Vagina (tissue), 2 donors: ENCODE results near the gene CRTC1. TPM values are rescaled to one million over a fixed set of nuclear protein-coding genes. Genes with fewer than 3 reads are reported as not detected.

ENCODE experiments used
- DNase-seq, 2 donors: peaks; one replicate each; pipeline ENCODE4 v3.0.0-alpha.2; 2017; ENCODE audit errors: extremely low spot score in 2 of 2
- H3K27ac ChIP-seq: fragments of 200-600 bp; sonication (generic); one replicate; pipeline ENCODE4 v1.5.1; 2019
- H3K27me3 ChIP-seq: fragments of 200-600 bp; sonication (generic); one replicate; pipeline ENCODE4 v1.5.1; 2019
- H3K36me3 ChIP-seq, 2 donors: fragments of 200-600 bp; sonication (generic); one replicate each; pipeline ENCODE4 v1.5.1; 2017 to 2019
- H3K4me1 ChIP-seq: fragments of 200-600 bp; sonication (generic); one replicate; pipeline ENCODE4 v1.5.1; 2019
- H3K4me3 ChIP-seq, 2 donors: fragments of 200-600 bp; sonication (generic); 1 replicate in 1 of 2; 2 replicates in 1 of 2; pipeline ENCODE4 v1.5.1; 2016 to 2019
- H3K9me3 ChIP-seq: fragments of 200-600 bp; sonication (generic); one replicate; pipeline ENCODE4 v1.5.1; 2019
- CTCF ChIP-seq, 3 experiments: fragments of 450-650 bp in 2 of 3; fragments of 200-600 bp in 1 of 3; sonication (generic) in 1 of 3; IDR thresholded peaks; one replicate each; pipeline ENCODE4 v1.5.1; 2017 to 2019; ENCODE audit warnings: antibody characterized with exemption in 3 of 3, mild to moderate bottlenecking in 2 of 3, moderate library complexity in 2 of 3
- POLR2A ChIP-seq, 2 donors: fragments of 450-650 bp; IDR thresholded peaks; one replicate each; pipeline ENCODE4 v1.6.1; 2017; ENCODE audit warnings: antibody characterized with exemption in 2 of 2, mild to moderate bottlenecking in 2 of 2, moderate library complexity in 2 of 2
- POLR2AphosphoS5 ChIP-seq, 2 donors: sonication (generic); formaldehyde crosslinking; IDR thresholded peaks; one replicate each; pipeline ENCODE4 v1.9.0; 2017; ENCODE audit warnings: antibody characterized with exemption in 2 of 2, mild to moderate bottlenecking in 2 of 2, low read depth in 1 of 2; ENCODE audit not compliant: insufficient read depth in 1 of 2
- intact Hi-C: fragments of 100-400 bp; cut with DNase I; formaldehyde crosslinking; loops from one replicate; pipeline ENCODE4 v1.15.1; 2023
- total RNA-seq: library from RNA; depleted of rRNA; stranded (reverse); fragments of >200 nt; gene quantifications from one replicate; pipeline ENCODE4 v1.2.3, GENCODE V29; 2016

CRTC1 gene
- total RNA-seq, 1 donor from 2014 or later: 7.4 TPM

- H3K4me3 ChIP-seq: peak overlapping the region in 1 of 2 donors; percentile 64
- intact Hi-C loops: loop anchor here (10.0 kb wide), 1 partner anchor 160 kb away; no protein-coding TSS in a partner anchor
- H3K9me3 ChIP-seq: no peaks in the 10 kb centered on the region
- H3K36me3 ChIP-seq: no peaks in the 10 kb centered on the region
- TF ChIP-seq POLR2AphosphoS5 (IDR thresholded peaks at IDR 0.05; ENCODE audit: insufficient read depth in 1 of 2, low read depth in 1 of 2): no peak
- TF ChIP-seq POLR2A (IDR thresholded peaks at IDR 0.05): no peak
- TF ChIP-seq CTCF (IDR thresholded peaks at IDR 0.05): no peak
- peak overlapping the region; percentile 68 for H3K27ac ChIP-seq
- no peak for DNase-seq
- peaks cover 20% of the 10 kb centered on the region for H3K4me1 ChIP-seq
- no peaks in the 10 kb centered on the region for H3K27me3 ChIP-seq
These were observed 1.1 kb downstream of the CRTC1 start for GRCh38 chr19:18684642-18684993.

- Histone ChIP-seq H3K27ac (no peak overlapping the region), H3K36me3 (no peaks in the 10 kb centered on the region), H3K9me3 (no peaks in the 10 kb centered on the region), H3K4me3 (no peak overlapping the region), H3K27me3 (no peaks in the 10 kb centered on the region), H3K4me1 (peaks cover 20% of the 10 kb centered on the region)
- intact Hi-C loops: loop anchor here (10.0 kb wide), 1 partner anchor 159 kb away; no protein-coding TSS in a partner anchor
- TF ChIP-seq POLR2A (IDR thresholded peaks at IDR 0.05) (no peak), POLR2AphosphoS5 (IDR thresholded peaks at IDR 0.05; ENCODE audit: insufficient read depth in 1 of 2, low read depth in 1 of 2) (no peak), CTCF (IDR thresholded peaks at IDR 0.05) (no peak)
- no peak for DNase-seq
These were observed 2.2 kb downstream of the CRTC1 start for GRCh38 chr19:18685597-18686190.

- Histone ChIP-seq H3K9me3 (no peaks in the 10 kb centered on the region), H3K36me3 (no peaks in the 10 kb centered on the region), H3K27ac (no peak overlapping the region), H3K27me3 (no peaks in the 10 kb centered on the region), H3K4me3 (no peak overlapping the region), H3K4me1 (peaks cover 17% of the 10 kb centered on the region)
- intact Hi-C loops: loop anchor here (10.0 kb wide), 1 partner anchor 157 kb away; no protein-coding TSS in a partner anchor
- DNase-seq: no peak
- no peak for TF ChIP-seq POLR2AphosphoS5 (IDR thresholded peaks at IDR 0.05; ENCODE audit: insufficient read depth in 1 of 2, low read depth in 1 of 2)
- TF ChIP-seq CTCF (IDR thresholded peaks at IDR 0.05): no peak
- no peak for TF ChIP-seq POLR2A (IDR thresholded peaks at IDR 0.05)
These were observed 4.4 kb downstream of the CRTC1 start for GRCh38 chr19:18687740-18688465.

GRCh38 chr19:18696023-18696422 lies 12.5 kb downstream of the CRTC1 start:
- H3K27me3 ChIP-seq: no peaks in the 10 kb centered on the region
- no peak overlapping the region for H3K27ac ChIP-seq
- DNase-seq: no peak
- no peaks in the 10 kb centered on the region for H3K36me3 ChIP-seq
- intact Hi-C loops: no loop called here
- no peak overlapping the region for H3K4me3 ChIP-seq
- no peaks in the 10 kb centered on the region for H3K9me3 ChIP-seq
- H3K4me1 ChIP-seq: peaks cover 17% of the 10 kb centered on the region
- TF ChIP-seq POLR2A (IDR thresholded peaks at IDR 0.05) (no peak), CTCF (IDR thresholded peaks at IDR 0.05) (no peak), POLR2AphosphoS5 (IDR thresholded peaks at IDR 0.05; ENCODE audit: insufficient read depth in 1 of 2, low read depth in 1 of 2) (no peak)

- H3K9me3 ChIP-seq: no peaks in the 10 kb centered on the region
- H3K4me1 ChIP-seq: peaks cover 23% of the 10 kb centered on the region
- DNase-seq: no peak
- H3K4me3 ChIP-seq: no peak overlapping the region
- intact Hi-C loops: no loop called here
- no peaks in the 10 kb centered on the region for H3K27me3 ChIP-seq
- TF ChIP-seq POLR2A (IDR thresholded peaks at IDR 0.05) (no peak), POLR2AphosphoS5 (IDR thresholded peaks at IDR 0.05; ENCODE audit: insufficient read depth in 1 of 2, low read depth in 1 of 2) (no peak), CTCF (IDR thresholded peaks at IDR 0.05) (no peak)
- no peak overlapping the region for H3K27ac ChIP-seq
- H3K36me3 ChIP-seq: no peaks in the 10 kb centered on the region
These were observed 14.2 kb downstream of the CRTC1 start for GRCh38 chr19:18697680-18698079.
